MV-4-11 (cell line): ENCODE results near the gene OCA2.
A peak's percentile ranks its signal among the peaks of the same experiment; 100 is the strongest.

ENCODE experiments used
- DNase-seq: peaks from one replicate; lab custom pipeline; 2025; lab: John Stamatoyannopoulos, UW

Gene OCA2

GRCh38 chr15:28103831-28104230, 4.7 kb upstream of the OCA2 start:
- no peak for DNase-seq

DNA sequence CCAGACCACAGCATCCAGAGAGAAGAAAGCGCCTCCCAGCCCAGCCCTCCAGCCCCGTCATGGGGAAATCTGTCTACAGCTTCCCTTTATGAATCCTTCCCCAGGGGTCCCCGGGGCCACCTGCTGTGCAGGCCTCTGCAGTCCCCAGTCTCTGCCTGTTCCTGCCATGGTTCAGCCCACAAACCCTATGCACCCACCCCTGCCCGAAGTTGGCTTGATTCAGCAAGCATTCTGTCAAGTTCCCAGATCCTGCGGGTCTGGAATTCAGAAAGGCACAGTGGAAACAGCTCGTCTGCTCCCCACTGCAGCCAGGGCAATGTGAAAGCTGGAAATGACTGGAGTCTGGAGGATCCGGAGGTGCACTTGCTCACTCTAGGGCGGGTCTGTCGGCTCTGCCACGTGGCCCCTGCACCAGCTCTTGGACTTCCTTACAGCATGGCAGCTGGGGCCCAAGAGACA, 2.9 kb upstream of the OCA2 start:
- no peak for DNase-seq

DNA sequence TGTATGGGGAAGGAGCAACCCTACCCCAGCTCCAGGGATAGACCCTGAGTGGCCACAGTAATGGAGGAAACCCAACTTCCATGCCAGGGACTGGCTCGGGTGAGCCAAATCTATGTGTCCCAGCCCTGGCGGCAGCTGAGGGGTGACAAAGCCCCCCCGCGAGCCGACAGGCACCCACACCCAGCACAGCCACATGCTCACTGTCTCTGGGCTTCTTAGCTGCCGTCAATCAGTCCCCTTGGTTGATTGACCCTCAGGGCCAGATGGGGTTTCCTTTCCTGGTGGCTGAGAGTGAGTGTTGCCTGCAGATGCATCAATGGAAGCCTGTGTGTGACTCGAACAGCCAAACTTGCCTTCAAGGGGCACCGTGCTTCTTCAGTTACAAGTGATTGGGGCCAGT, 2.1 kb upstream of the OCA2 start:
- no peak for DNase-seq

DNA sequence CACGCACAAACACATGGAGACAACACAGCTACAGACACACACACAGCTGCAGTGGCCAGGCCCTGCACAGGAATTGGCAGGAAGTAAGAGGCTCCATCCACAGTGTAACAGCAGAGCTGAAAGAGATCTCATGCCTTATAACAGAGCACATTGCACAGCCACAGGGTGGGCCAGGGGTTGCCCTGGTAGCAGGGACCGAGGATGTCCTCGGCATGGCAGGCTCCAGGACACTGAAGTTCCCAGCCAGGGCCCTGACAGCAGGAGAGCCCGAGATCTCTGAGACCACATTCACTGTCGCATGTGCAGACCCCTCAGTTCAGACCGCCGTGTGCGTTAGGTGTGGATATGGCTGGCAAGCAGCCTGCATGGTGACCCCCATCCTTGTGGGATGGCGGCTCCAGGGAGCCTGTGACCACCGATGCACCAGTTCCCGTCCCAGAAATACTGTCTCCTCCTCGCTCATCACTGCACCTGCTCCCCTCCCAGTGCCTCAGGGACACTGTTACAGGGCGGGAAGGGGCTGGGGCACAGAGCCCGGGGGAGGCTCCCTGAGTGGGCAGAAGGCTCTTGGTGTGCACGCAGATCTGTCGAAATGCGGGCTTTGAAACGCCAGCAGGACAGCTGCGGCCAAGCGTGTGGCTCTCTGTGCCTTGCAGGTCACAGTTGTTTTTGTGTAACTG, 1.5 kb upstream of the OCA2 start:
- DNase-seq, result no peak

- DNase-seq, result no peak
These were observed 533 bp upstream of the OCA2 start for GRCh38 chr15:28099555-28100140.

DNA sequence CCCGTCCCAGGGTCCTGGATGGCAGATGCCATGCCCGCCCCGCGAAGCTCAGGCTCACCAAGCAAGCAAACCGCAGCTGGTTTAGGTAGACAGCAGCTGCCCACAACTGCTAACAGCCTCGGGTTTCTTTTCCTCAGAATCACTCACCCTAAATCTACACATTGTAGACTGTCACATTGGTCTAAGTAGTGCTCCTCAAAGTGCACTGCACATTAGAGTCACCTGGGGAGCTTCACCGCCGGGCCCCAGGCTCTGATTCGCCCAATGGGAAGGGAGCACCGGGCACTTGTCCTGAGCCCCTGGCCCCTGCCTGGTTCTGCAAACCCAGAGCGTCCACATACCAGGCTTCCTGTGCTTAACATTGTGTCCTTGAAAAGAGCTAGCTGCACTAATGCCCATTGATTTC, 752 bp downstream of the OCA2 start:
- no peak for DNase-seq

DNA sequence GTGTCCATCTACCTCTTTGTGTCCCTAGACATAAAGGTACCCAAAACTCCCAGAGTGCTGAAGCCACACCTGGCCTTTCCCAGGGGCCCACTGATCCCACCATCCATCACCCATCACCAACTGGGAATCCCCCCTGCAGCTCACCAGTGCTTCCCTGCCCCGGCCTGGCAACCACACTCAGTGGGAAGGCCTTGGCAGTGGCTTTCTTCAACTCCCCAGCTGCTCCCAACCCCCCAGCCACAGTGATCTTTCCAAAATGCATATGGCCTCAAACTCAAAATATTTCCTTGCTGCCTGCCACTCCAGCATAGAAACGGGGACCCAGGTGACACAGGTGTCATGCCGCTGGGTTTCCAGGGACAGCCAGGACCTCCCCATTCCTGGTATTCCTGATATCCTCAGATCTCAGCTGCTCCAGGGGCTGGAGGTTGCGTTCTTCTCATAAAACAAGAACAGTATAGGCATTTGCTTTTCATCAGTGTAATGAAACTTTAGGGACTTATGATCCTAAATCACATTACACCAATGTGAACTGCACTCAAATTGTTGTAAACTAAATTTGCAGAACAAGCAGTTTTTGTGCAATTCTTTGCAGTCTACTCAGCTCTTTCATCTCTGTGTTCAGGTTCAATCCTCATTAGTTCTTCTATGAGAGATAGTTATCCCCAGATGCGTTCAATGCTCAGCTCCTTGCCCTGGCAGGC, 1.3 kb downstream of the OCA2 start:
- no peak for DNase-seq

DNA sequence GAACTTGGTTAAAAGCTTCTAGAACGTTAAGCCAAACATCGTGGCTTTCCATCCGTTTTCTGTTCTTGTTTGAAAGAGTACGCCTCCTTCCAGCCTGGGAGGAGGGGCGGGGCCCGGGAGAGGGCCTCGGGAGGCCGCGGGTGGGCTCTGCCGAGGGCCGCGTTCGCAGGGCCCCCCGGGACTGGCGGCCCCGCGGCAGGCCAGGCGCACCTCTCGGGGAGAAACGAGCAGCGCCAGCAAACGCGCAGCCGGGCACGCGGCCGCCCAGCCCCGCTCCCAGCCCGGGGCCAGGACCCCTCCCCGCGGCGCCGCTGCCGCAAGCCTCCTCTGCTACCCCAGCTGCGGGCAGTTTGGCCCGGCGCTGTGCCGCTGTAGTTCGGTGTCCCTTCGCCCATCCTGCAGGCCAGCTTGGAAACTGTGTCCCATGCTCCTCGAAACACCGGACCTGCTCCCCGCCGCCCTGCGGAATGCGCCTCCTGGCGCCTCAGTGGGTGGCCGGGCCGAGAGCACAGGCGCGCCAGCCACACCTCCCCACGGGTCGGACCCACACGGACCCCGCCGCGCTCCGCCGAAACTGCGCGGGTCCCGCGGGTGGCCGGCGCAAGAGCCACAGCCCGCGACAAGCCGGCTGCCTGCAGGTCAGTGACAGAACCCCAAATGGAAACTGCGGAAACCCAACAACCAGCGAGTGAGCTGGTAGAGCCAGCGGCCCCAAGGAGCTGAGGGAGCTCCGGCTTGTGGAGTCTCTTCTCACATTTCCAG, 2.3 kb downstream of the OCA2 start:
- DNase-seq, result no peak

DNA sequence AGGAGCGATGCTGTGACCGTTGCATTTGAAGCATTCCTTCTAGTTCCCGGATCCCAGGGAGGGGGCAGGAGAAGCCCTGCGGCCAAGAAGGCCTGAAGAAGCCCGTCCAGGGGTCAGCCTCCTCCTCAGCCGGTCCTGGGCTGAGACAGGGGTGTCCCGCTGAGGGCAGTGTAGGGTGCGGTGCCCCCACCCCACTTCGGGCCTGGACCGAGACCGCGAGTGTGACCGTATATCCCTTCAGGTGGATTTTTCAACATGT, 2.8 kb downstream of the OCA2 start:
- no peak for DNase-seq

- no peak for DNase-seq
These were observed 4.2 kb downstream of the OCA2 start for GRCh38 chr15:28094732-28095521.

DNA sequence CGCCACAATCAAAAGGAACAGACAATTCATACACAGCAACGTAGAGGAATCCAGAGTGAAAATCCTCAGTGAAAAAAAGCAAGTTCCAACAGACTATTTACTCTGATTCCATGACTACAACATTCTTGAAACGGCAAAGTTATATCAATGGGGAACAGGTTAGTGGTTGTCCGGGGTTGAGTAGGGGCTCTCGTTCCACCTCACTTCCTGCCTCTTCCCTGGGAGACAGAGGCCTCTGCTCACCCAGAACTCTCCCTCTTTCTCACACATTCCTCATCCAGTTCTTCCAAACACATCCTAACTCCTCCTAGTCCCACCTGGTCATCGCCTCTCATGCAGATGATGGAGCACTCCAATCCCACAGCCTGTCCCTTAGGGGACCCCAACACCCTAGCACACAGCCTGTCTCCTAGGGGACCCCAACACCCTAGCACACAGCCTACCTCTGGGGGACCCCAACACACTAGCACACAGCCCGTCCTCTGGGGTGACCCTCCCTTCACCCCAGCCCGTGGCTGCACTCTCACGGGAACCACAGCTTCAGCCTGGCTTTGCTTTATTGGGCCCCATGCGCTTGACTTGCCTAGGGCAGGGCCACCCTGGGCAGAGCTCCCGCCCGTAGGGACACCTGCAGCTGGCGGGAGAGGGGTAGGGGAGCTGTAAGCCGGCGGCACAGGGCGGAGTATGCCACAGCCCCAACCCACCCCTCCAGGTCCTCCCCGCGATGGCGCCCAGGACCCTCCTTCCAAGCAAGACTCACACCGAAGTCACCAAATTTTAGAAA, 5.2 kb downstream of the OCA2 start:
- no peak for DNase-seq

- no peak for DNase-seq
These were observed 7.8 kb downstream of the OCA2 start for GRCh38 chr15:28091313-28091712.

- peak; percentile 55 for DNase-seq
These were observed 12.9 kb downstream of the OCA2 start for GRCh38 chr15:28086175-28086703.

GRCh38 chr15:28085489-28086174, 13.5 kb downstream of the OCA2 start:
- DNase-seq, result no peak

DNA sequence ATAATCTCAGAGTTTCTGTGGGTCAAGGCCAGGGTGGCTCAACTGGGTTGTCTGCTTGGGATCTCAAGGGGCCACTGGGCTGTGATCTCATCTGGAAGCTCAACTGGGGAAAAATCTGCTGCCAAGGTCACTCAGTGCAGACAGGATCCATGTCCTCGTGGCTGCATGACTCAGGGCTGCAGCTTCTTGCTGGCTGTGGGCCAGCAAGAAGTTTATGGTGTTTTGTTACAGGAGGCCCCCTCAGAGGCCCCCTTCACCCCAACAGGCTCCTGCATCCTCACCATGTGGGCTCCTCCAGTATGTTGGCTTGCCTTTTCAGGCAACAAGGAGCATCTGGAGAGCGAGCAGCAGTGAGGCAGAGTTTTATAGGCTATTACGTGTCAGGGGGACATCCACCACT, 14.6 kb downstream of the OCA2 start:
- no peak for DNase-seq

DNA sequence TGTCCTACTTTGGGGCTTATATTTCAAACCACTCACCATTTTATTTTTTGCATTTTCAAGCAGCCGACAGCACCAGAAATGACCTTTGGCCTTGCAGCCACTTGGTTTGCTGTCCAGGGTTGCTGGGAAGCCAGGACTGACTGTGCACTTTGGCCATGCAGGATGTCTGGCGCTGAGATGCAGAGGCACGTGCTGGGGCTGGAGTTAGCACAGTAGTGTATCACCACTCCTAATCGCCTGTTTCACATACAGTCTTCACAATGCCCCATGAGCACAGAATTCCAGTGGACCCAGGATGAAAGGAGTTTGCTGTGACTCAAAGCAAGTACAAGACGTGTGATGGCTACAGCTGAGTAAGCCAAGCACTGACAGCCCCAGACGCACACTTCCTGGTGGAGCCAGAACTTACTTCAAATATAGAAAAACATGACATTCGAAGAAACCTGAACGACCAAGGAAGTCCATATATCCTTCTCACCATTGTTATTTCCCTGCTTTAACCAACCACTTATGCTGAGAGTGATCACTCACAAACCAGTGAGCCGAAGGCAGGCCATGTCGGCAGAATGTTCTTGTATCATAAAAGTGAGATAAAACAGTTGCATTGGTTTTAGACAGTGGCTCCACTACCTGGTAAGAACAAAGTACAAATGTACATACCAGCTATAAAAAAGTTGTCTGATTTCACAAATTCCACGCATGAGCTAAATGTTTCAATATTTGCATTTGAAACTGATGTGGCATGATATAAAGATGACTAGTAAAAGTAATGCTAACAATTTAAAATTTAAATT, 16.0 kb downstream of the OCA2 start:
- no peak for DNase-seq

GRCh38 chr15:28081594-28081993, 17.5 kb downstream of the OCA2 start:
- DNase-seq, result no peak

GRCh38 chr15:28080386-28080785, 18.7 kb downstream of the OCA2 start:
- no peak for DNase-seq

GRCh38 chr15:28079313-28079969, 19.7 kb downstream of the OCA2 start:
- no peak for DNase-seq
